ENCODE results near the gene CAPNS2.

The CAPNS2 gene

DNA sequence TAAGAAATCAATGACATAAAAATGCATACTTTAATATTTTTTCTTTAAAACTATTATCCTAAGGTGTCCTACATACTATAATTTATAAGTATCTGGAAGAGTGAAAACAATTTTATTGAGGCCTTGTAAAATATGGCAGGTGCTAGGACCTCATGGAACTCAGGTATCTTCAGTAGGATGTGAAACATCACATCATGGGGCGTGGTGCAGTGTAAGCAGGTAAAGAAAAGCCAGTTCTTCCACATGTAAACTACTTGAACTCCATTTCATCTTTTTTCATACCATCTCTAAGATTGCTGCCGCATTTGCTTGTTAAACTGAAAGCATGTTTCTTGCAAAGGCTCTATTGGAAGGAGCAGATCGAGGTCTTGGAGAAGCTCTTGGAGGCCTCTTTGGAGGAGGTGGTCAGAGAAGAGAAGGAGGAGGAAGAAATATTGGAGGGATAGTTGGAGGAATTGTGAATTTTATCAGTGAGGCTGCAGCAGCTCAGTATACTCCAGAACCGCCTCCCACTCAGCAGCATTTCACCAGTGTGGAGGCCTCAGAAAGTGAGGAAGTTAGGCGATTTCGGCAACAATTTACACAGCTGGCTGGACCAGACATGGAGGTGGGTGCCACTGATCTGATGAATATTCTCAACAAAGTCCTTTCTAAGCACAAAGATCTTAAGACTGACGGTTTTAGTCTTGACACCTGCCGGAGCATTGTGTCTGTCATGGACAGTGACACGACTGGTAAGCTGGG lies at the start of gene CAPNS2:
CAPNS2 (plus strand) TSS at position 253 of the 744 bp plus-strand sequence; CDS start at position 326, 73 bp downstream.
- no peak for FAIRE-seq

DNA sequence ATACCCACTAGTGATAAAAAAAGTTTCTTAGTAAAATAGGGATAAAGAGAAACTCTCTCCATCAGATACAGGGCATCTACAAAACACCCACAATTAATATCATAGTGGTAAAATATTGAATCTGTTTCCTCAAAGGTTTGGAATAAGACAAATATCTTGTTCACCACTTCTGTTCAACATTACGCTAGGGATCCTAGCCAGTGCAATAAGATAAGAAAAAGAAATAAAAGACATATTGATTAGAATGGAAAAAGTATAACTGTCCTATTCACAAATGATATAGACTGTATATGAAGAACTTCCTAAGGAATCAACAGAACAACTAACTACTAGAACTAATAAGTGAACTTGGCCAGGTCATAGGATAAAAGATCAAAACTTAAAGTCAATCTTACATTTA lies 44.7 kb upstream of the CAPNS2 start:
- no peak for FAIRE-seq

DNA sequence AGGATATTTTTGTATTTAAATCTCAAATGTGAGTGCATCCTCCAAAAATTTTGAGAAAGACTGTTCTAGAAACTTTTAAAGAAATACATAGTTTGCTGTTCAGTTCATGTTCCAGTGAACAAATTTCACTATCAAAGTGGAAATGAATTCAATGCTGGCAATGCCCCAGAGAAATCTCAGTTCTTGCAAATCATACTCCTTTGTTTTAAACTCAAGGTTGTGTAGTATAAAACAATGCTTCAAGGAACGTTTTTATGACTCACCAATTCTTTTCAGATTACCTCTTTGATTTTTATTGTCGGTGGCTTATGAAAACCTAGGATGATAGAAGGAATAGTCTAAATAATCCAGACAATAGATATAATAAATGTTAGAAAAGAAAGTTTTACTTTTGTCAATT lies 40.0 kb upstream of the CAPNS2 start:
- FAIRE-seq, result no peak

DNA sequence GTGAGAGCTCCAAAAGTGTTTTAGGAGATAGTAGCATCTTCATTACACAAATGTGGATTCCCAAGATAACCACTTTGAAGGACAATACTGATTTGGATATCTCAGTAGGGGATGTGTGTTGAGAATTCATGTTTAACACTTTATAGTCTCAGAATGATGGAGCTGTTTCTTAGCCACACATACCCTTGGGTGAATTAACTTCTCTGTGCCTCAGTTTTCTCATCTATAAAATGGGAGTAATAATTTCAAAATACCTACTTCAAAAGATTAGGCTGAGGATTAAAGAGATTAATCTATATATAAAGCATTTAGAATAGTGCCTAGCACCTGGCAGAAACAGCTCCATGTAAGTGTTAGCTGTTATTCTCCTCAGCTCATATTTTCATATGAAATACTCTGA lies 38.6 kb upstream of the CAPNS2 start:
- FAIRE-seq, result no peak

DNA sequence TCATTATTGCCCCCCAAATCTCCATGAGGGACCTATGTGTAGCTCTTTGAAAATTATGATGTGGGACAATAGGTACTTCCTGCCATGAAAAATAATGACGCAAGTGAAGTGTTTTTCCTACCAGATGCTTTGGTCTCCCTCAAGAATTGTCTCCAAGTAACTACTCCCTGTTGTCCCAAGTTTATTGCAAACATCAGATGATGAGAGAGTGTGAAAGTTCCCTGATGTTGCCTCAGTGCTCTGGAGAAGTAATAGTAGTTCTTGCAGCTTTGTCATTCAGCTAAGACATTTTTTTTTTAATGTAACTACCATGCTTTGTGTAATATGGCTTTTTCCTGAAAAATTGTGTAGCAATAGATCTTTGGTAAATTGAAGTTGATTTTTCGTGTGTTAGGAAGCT lies 37.5 kb upstream of the CAPNS2 start:
- FAIRE-seq, result no peak

DNA sequence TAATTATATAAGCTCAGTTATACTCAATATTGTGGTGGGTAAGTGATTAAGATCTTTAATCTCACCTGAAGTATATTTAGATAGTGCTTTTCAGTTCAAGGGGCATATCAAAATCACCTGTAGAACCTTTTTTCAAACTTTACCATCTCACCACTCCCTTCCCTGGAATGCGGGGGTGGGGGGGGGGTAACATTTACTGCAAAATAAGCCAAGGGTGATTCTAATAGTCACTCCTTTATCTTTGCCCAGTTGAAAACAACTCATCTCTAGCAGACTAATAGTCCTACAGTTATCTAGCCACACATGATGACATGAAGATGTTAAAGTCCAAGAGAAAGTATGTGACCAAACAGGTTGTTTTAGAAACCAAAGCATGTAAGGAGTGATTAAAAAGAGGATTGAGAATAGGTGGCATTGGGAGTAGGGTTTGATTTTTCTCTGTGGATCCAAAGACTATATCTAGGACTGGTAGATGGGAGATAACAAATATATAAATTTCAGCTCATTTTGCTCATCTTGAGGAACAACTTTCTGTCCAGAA lies 36.1 kb upstream of the CAPNS2 start:
- FAIRE-seq, result no peak

DNA sequence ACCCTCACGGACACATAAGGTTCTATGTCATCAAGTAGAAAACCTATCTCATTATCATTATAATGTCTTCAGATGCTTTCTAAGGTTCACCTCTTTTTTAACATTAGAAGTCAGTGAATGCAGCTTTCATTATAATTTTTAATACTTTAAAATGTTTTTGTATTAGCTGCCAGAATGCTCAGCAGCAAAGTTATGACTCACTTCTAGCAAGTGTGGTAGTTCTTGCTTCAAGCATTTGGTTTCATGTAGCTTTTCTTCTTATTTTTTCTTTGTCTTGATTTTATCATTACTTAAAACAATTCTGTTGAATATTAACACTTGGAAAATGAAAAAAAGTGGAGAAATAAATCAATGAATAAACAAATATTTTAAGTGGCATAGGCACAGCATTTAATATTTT lies 34.3 kb upstream of the CAPNS2 start:
- no peak for FAIRE-seq

DNA sequence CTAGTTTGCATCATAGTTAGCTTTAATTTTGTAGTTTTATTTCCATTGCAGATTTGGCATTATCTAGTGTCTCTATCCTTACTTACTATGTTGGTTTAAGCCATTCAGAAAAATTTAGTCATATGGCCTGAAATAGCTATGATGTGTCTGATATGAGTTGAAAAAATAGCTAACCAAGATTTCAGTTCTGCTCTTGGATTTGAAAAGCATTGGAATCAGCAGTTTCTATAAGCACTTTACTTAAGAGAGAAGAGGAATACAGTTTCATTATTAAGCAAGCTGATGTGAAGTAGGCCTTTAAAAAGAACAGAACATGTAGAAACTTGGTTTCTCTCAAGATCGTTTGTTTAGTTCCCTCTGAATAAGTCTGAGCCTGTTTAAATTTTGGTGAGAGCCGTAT lies 31.7 kb upstream of the CAPNS2 start:
- FAIRE-seq, result no peak

DNA sequence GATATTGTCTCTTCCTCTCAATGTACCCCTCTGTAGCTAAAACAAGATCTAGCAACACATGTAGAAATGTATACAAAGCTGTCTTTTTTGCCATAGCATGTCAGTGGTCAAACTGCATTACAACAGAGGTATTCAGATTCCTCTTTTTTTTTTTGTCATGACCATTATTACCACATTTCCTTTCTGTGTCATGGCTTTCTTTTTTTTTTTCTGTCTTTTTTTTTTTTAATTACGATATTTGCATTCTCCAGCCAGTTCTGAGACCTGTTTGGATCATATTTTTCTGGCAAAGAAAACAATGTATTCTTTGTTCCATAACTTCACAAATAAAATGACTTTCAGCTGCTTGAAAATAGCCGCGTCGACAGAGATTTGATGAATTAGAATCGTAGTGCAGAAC lies 27.4 kb upstream of the CAPNS2 start:
- no peak for FAIRE-seq

DNA sequence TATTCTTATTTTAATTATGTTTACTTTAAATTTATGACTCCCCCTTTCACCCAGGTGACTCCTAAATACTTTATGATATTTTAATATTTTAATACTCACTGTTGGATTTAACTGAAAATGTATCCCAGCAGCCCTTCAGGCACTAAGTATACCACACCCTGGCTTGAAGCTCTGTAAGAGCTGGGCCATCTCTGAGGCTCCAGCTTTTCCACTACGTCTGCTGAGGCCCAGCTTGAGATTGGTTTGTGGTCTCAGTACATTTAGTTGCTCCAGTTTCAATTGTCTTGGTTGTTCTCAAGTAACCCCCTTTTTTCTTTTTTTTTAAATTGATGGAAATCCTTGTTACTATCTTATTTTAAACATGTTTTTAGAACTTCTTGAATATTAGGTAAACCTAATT lies 27.0 kb upstream of the CAPNS2 start:
- FAIRE-seq, result no peak

DNA sequence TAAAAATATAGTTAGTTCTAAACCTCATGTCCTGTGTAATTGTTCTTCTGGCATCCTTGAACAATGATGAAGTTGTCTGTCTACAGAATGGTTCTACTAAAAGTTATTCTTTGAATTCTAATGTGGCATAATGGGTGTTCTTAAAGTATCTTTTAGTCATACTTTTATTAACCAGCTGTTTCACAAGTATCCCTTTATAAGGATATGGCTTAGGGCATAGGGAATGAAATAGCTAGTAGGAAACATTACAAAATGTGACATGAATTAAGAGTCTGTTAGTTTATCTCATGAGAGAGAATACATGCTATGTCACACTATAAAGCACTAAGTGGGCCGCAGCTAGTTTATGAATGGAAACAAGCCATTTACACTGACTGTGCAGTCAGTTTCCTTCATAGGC lies 26.3 kb upstream of the CAPNS2 start:
- FAIRE-seq, result no peak

DNA sequence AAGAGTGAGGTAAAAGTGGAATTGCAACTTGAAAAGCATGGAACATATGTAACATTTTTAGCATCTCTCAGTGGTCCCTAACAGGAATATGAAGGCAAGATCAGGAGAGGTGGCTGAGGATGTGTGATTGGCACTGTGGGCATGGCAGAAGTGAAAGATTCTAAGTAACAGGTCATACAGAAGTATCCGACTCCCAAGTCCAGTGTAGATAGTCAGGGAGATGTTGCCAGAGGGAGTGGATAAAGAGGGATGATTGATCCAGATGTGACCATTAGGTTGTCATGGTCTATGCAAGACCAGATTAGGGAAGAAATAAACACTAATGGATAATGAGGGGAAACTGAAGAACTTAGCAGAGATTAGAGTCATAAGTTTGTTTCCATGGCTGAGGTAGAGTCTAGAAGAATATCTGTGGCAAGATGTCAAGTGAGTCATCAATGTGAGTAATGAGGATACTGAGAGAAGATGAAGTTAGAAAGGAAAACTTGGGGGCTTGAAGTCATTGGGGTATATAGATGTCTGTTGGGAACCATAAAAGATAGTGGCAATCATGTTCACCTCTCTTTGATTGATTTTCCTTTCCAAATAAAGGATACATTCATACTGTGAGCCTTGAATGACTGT lies 23.9 kb upstream of the CAPNS2 start:
- no peak for FAIRE-seq

DNA sequence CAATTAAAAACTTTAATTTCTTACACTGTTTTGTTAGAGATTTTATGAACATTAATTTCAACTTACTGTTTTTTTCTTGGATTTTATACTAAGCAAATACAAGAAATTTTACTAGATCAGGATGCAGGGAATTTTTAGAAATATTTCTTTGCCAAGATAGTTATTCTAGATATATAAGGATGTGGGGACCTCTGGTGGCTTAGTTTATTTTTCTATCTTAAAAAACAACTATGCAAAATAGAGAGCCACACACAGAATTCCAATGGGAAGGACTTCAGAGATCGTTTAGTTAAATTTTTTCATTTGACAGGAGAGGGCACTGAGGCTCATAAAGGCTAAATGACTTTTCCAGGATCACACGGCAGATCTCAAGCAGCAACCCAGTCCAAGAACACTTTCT lies 23.0 kb upstream of the CAPNS2 start:
- FAIRE-seq, result peak; percentile 95

DNA sequence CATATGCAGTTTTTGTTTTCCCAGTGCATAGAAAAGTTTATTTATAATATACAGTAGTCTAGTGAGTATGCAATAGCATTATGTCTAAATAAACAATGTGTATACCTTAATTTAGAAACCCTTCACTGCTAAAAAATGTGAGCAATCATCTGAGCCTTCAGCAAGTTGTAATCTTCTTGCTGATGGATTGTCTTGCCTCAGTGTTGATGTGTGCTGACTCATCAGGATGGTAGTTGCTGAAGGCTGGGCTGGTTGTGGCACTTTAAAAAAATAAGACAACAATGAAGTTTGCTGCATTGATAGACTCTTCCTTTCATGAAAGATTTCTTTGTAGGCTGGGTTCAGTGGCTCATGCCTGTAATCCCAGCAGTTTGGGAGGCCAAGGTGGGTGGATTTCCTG lies 13.9 kb upstream of the CAPNS2 start:
- no peak for FAIRE-seq

DNA sequence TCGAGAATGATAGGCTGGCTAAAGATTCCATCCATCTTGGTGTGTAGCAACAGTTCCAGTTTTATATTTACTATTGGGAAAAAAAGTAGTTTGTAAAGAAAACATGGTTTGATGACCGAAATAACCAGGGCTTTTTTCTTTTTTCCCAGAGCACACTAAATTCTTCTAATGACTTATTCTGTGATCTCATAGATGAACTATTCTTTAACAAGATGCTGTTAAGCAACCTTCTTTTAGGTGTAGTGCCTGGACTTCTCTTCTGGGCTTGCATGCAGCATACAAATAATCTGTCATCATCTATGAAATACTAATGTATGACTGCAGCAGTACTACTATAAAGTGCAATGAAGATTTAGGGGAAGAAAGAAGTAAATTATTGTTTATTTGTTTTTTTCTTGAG lies 11.0 kb upstream of the CAPNS2 start:
- no peak for FAIRE-seq

DNA sequence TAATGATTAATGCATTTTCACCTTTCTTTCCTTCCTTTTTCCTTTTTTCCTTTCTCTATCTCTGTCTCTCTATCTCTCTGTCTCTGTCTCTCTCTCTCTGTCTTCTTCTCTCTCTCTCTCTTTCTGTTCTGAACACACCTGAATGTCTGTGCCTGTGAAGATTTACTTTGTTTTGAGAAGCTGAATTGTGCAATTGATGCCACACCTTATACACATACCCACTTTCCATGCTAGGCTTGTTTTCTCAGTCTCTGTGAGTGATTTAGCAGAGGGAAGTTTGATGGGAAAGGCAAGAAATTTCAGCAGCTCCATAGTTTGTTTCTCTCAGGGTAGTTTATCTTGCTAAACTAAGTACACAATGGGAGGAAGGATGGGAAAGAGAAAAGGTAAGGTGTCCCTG lies 9.3 kb upstream of the CAPNS2 start:
- FAIRE-seq, result no peak

DNA sequence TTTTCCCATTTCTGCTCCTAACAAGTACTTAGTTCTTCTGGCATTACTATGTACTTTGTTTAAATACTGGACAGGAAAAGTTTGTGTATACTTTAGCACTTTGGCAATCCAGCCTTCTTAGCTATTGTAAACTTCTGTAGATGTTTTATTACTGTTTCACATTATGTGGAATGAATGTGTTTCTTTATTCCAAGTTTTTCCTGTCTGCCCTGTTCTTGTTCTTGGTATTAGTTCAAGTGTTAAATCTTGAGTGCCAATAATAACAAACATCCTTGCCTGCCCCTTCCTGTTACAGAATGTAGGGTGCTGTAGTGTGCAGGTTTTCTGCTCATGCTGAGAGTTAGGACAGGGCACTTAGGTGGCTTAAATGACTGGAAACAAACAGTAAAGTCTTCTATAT lies 7.3 kb upstream of the CAPNS2 start:
- no peak for FAIRE-seq

DNA sequence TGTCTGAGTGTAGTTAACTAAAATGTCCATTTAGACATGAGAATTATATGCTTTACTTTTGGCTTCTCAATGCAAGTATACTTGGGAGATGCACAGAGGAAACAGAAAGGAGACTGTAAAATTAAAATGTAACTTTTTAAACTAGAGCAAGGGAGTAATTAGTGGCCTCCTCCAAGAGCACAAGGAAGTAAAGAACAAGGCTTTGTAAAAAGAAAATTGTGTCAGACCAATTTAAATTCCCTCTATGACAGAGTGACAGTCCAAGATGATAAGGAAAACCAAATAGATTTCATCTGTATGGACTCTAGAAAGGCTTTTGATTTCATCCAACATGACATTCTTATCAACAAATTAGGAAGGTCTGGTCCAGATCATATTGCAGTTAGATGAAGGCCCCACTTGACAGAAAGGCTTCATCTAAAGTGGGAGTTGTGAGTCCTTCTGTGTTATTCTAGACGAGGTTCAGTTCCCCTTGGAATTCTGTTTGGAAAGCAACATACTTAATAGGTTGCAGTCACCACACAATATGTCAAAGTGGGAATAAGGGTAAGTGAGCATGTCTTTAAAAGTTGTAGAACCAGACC lies 6.5 kb upstream of the CAPNS2 start:
- FAIRE-seq, result no peak

DNA sequence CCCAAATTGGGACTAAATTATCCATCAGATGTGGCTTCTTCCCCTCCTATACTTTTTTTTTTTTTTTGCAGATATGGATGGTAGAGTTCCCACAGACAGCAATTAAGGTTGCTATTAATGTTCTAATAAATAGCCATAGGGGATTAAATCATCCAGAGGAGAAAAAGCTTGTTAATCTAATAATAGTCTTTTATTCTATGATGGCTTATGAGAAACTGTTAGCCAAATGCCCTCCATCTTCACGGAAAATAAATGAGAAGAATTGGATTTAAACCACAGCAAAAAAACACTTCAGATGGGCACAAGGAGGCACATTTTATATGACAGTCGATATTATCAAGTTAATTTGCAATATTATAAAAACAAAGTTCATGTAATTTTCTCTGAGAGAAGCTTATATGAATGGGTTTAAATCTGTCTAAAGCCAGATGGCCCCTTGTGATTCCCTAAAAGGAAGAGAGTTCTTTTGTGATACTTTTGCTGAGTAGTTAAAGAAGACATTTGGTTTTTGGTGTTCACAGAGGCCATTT lies 5.1 kb upstream of the CAPNS2 start:
- no peak for FAIRE-seq

DNA sequence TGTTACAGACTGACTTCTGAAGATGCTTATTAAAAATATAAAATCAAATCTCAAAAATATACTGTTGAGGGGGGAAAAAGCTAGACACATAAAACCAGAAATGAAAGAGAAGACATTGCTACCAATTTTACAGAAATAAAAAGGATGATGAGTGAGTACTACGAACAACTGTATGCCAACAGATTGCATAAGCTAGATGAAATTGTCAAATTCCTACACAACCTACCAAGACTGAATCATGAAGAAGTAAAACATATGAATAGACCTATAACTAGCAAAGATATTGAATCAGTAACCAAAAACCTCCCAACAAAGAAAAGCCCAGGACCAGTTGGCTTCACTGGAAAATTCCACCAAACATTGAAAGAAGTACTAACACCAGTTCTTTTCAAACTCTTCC lies 3.5 kb upstream of the CAPNS2 start:
- FAIRE-seq, result no peak

DNA sequence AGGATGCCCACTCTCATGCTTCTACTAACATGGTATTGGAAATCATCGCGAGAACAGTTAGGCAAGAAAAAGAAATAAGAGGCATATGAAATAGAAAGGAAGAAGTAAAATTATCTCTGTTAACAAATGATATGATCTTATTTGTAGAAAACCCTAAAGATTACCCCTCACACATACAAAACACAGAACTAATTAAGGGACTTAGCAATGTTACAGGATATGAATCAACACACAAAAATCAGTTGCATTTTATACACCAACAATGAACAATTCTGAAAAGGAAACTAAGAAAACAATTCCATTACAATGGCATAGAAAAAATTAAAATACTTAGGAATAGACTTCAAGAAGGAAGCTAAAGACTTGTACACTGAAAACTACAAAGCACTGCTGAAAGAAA lies 2.7 kb upstream of the CAPNS2 start:
- no peak for FAIRE-seq

DNA sequence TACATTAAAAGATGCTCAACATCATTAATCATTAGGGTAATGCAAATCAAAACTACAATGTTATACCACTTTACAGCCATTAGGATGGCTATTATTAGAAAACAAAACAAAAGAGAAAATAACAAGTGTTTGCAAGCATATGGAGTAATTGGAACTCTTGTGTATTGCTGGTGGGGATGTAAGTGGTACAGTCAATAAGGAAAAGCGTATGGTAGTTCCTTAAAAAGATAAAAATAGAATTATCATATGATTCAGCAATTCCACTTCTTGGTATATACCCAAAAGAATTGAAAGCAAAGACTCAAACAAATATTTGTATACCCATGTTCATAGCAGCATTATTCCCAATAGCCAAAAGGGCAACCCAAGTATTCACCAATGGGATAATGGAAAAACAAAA lies 1.4 kb upstream of the CAPNS2 start:
- FAIRE-seq, result no peak

DNA sequence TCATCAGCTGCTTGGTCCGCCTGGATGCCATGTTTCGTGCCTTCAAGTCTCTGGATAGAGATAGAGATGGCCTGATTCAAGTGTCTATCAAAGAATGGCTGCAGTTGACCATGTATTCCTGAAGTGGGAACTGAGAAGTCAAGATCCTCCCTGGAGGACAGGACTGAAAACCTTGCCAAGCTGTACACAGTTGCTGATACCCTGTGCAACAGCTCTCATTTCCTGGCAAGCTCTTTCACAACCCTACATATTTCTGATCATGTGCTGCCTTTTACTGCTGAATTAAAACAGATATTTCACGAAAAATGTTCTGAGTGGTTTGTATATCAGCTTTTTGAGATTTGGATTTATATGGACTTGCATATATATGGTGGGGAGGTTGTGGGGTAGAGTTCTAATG lies 898 bp downstream of the CAPNS2 start:
- no peak for FAIRE-seq

DNA sequence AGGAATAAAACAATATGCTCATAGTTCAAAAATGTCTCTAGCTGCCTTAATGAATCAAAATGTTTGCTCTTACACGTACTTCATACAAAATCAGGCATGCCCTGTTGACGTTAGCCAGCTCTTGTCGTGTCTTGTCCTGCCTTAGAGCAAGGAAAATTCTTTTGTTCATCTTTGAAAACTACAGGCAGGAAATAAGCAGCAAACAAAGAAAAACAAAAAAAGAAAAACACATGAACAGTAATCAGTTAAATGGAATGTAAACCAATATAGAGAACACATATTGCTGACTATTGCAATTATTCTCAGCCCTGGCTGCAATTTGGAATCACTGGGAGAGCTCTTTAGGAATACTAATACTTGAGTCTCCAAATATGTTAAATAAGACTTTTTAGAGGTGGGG lies 1.7 kb downstream of the CAPNS2 start:
- no peak for FAIRE-seq
